Activated CD8-positive, alpha-beta T cell treated with anti-CD3 and anti-CD28 coated beads for 36 hours (primary cell): ENCODE results near the gene AXIN2. TPM values are rescaled to one million over a fixed set of nuclear protein-coding genes. Genes with fewer than 3 reads are reported as not detected.
A peak's percentile ranks its signal among the peaks of the same experiment; 100 is the strongest.

Source experiments
- ATAC-seq: fragments of 200-7000 bp; cut with Tn5 transposase; one replicate; pipeline ENCODE4 v1.10.0; 2021; ENCODE audit warnings: mild to moderate bottlenecking, moderate library complexity
- CTCF ChIA-PET: fragments of 350-600 bp; sonication (Branson Sonifier 250); formaldehyde crosslinking; loops from one replicate; lab custom pipeline; 2021; ENCODE audit warnings: antibody characterized with exemption; lab: Charles Lee
- POLR2A ChIA-PET: fragments of 350-600 bp; sonication (Branson Sonifier 250); formaldehyde crosslinking; loops from one replicate; lab custom pipeline; 2021; ENCODE audit warnings: antibody characterized with exemption; lab: Charles Lee
- DNase-seq: peaks from one replicate; pipeline ENCODE4 v3.0.0-alpha.2; 2020
- H3K27ac Mint-ChIP-seq: one replicate; pipeline ENCODE4 v1.8.0; 2021; ENCODE audit warnings: mild to moderate bottlenecking, mixed read lengths
- H3K27me3 Mint-ChIP-seq: one replicate; pipeline ENCODE4 v1.8.0; 2021; ENCODE audit warnings: mixed read lengths
- H3K36me3 Mint-ChIP-seq: one replicate; pipeline ENCODE4 v1.8.0; 2021; ENCODE audit warnings: low read depth, mixed read lengths
- H3K4me1 Mint-ChIP-seq: one replicate; pipeline ENCODE4 v1.8.0; 2021; ENCODE audit warnings: low read depth, mixed read lengths
- H3K4me3 Mint-ChIP-seq: one replicate; pipeline ENCODE4 v1.8.0; 2021; ENCODE audit warnings: mild to moderate bottlenecking, moderate library complexity, mixed read lengths
- H3K9me3 Mint-ChIP-seq: one replicate; pipeline ENCODE4 v1.8.0; 2021; ENCODE audit warnings: mixed read lengths
- CTCF ChIP-seq: fragments of 200-600 bp; IDR thresholded peaks from one replicate; pipeline ENCODE4 v1.8.0; 2022; ENCODE audit warnings: antibody characterized with exemption, mild to moderate bottlenecking
- intact Hi-C: fragments of 100-400 bp; cut with micrococcal nuclease; formaldehyde crosslinking; loops from one replicate; pipeline ENCODE4 v1.10.0; 2022
- total RNA-seq, 2 experiments: library from RNA; stranded (reverse); gene quantifications; one replicate each; pipeline ENCODE4 v1.2.3, GENCODE V29; 2021

Gene AXIN2
- total RNA-seq, 2 experiments from 2014 or later = 0.69 to 1.0 TPM

- intact Hi-C loops = no loop called here
- Mint-ChIP-seq H3K4me1 (peaks cover 10% of the 10 kb centered on the region), H3K27ac (no peak overlapping the region), H3K9me3 (no peaks in the 10 kb centered on the region), H3K36me3 (no peaks in the 10 kb centered on the region), H3K27me3 (peaks cover 4% of the 10 kb centered on the region), H3K4me3 (no peak overlapping the region)
- ATAC-seq (no peak), DNase-seq (no peak)
- no peak for TF ChIP-seq CTCF
- POLR2A ChIA-PET = no interaction called here
- CTCF ChIA-PET = no interaction called here
Observed at GRCh38 chr17:65498816-65499215, 62.6 kb downstream of the AXIN2 start.

GRCh38 chr17:65496801-65497200, 64.6 kb downstream of the AXIN2 start:
- ATAC-seq (no peak), DNase-seq (no peak)
- intact Hi-C loops = no loop called here
- peaks cover 4% of the 10 kb centered on the region for H3K27me3 Mint-ChIP-seq
- peaks cover 10% of the 10 kb centered on the region for H3K4me1 Mint-ChIP-seq
- TF ChIP-seq CTCF = no peak
- H3K27ac Mint-ChIP-seq = no peak overlapping the region
- H3K4me3 Mint-ChIP-seq = no peak overlapping the region
- no peaks in the 10 kb centered on the region for H3K9me3 Mint-ChIP-seq
- no peaks in the 10 kb centered on the region for H3K36me3 Mint-ChIP-seq
- CTCF ChIA-PET = no interaction called here
- POLR2A ChIA-PET = no interaction called here

GRCh38 chr17:65495122-65496055, 66.1 kb downstream of the AXIN2 start:
- Mint-ChIP-seq H3K27me3 (peaks cover 9% of the 10 kb centered on the region), H3K9me3 (no peaks in the 10 kb centered on the region), H3K36me3 (no peaks in the 10 kb centered on the region), H3K27ac (no peak overlapping the region), H3K4me1 (peaks cover 10% of the 10 kb centered on the region), H3K4me3 (no peak overlapping the region)
- intact Hi-C loops = no loop called here
- ATAC-seq = peak; percentile 55
- peak; percentile 17 for DNase-seq
- POLR2A ChIA-PET = no interaction called here
- TF ChIP-seq CTCF = no peak
- CTCF ChIA-PET = no interaction called here

- H3K9me3 Mint-ChIP-seq = no peaks in the 10 kb centered on the region
- peaks cover 4% of the 10 kb centered on the region for H3K4me1 Mint-ChIP-seq
- intact Hi-C loops = no loop called here
- H3K4me3 Mint-ChIP-seq = no peak overlapping the region
- H3K27me3 Mint-ChIP-seq = peaks cover 15% of the 10 kb centered on the region
- no peak for ATAC-seq
- CTCF ChIA-PET = no interaction called here
- no peak overlapping the region for H3K27ac Mint-ChIP-seq
- POLR2A ChIA-PET = no interaction called here
- no peak for DNase-seq
- TF ChIP-seq CTCF = no peak
- no peaks in the 10 kb centered on the region for H3K36me3 Mint-ChIP-seq
Observed at GRCh38 chr17:65489413-65490155, 71.9 kb downstream of the AXIN2 start.

GRCh38 chr17:65488665-65489064, 72.8 kb downstream of the AXIN2 start:
- ATAC-seq = no peak
- TF ChIP-seq CTCF = no peak
- Mint-ChIP-seq H3K36me3 (no peaks in the 10 kb centered on the region), H3K27ac (no peak overlapping the region), H3K4me1 (peaks cover 4% of the 10 kb centered on the region), H3K9me3 (no peaks in the 10 kb centered on the region), H3K4me3 (no peak overlapping the region), H3K27me3 (peaks cover 12% of the 10 kb centered on the region)
- CTCF ChIA-PET = no interaction called here
- POLR2A ChIA-PET = no interaction called here
- intact Hi-C loops = no loop called here
- DNase-seq = no peak
